BJ (cell line): ENCODE data around the gene PARD3B. TPM values are rescaled to one million over a fixed set of nuclear protein-coding genes. Genes with fewer than 3 reads are reported as not detected.

Experiments used
- CTCF ChIA-PET: fragments of 350-600 bp; formaldehyde crosslinking; extraction: SDS; loops from one replicate; lab custom pipeline; 2021; ENCODE audit warnings: antibody characterized with exemption, inconsistent platforms; lab: Yijun Ruan, JAX
- POLR2A ChIA-PET: fragments of 300-600 bp; sonication (Branson Sonifier 250); formaldehyde crosslinking; extraction: SDS; loops from one replicate; lab custom pipeline; 2021; ENCODE audit warnings: antibody characterized with exemption; lab: Charles Lee
- DNase-seq: peaks from one replicate; pipeline ENCODE4 v3.0.0-alpha.2; 2011; ENCODE audit warnings: low read depth
- H3K27me3 ChIP-seq: 2 replicates; pipeline ENCODE4 v1.6.0; 2011; ENCODE audit warnings: low read length; ENCODE audit not compliant: control insufficient read depth, insufficient read depth
- H3K36me3 ChIP-seq: 2 replicates; pipeline ENCODE4 v1.5.1; 2011; ENCODE audit warnings: low read length; ENCODE audit not compliant: control insufficient read depth, insufficient read depth
- H3K4me3 ChIP-seq: 2 replicates; pipeline ENCODE4 v1.5.1; 2011; ENCODE audit warnings: low read depth, mild to moderate bottlenecking, control low read depth, low read length
- CTCF ChIP-seq: IDR thresholded peaks from 2 replicates; pipeline ENCODE4 v1.5.1; 2011; ENCODE audit warnings: low read depth, mild to moderate bottlenecking, control low read depth, inconsistent platforms, low read length, moderate library complexity; ENCODE audit not compliant: insufficient read depth
- polyA plus RNA-seq: library from polyadenylated mRNA; depleted of rRNA; stranded (reverse); fragments of >200 nt; gene quantifications from 2 replicates; pipeline ENCODE4 v1.2.3, GENCODE V29; 2011

Gene PARD3B
- polyA plus RNA-seq, 1 experiment = 7.1 TPM

GRCh38 chr2:205657579-205657978, 1112.3 kb downstream of the PARD3B start:
- no peak for TF ChIP-seq CTCF
- ChIA-PET CTCF (interaction anchor here (0.7 kb wide), 1 partner anchor 915 kb away, joined by 3 read pairs; no protein-coding TSS in a partner anchor), POLR2A (no interaction called here)
- H3K36me3 ChIP-seq = no peaks in the 10 kb centered on the region
- no peaks in the 10 kb centered on the region for H3K27me3 ChIP-seq
- no peak overlapping the region for H3K4me3 ChIP-seq
- peak; percentile 74 for DNase-seq

GRCh38 chr2:205658068-205658467, 1112.8 kb downstream of the PARD3B start:
- DNase-seq = no peak
- TF ChIP-seq CTCF = no peak
- POLR2A ChIA-PET = no interaction called here
- Histone ChIP-seq H3K4me3 (no peak overlapping the region), H3K27me3 (no peaks in the 10 kb centered on the region), H3K36me3 (no peaks in the 10 kb centered on the region)
- CTCF ChIA-PET = no interaction called here

GRCh38 chr2:205658572-205658971, 1113.3 kb downstream of the PARD3B start:
- no peaks in the 10 kb centered on the region for H3K36me3 ChIP-seq
- no peaks in the 10 kb centered on the region for H3K27me3 ChIP-seq
- DNase-seq = no peak
- no peak overlapping the region for H3K4me3 ChIP-seq
- no peak for TF ChIP-seq CTCF
- CTCF ChIA-PET = no interaction called here
- POLR2A ChIA-PET = no interaction called here

- DNase-seq = no peak
- H3K4me3 ChIP-seq = no peak overlapping the region
- H3K36me3 ChIP-seq = no peaks in the 10 kb centered on the region
- ChIA-PET POLR2A (no interaction called here), CTCF (interaction anchor here (1.1 to 1.7 kb wide), 3 partner anchors 9 to 31 kb away, joined by 4 read pairs; no protein-coding TSS in a partner anchor)
- H3K27me3 ChIP-seq = no peaks in the 10 kb centered on the region
- TF ChIP-seq CTCF = no peak
Observed at GRCh38 chr2:205659922-205660321, 1114.6 kb downstream of the PARD3B start.

GRCh38 chr2:205660521-205661124, 1115.3 kb downstream of the PARD3B start:
- Histone ChIP-seq H3K4me3 (no peak overlapping the region), H3K36me3 (no peaks in the 10 kb centered on the region), H3K27me3 (no peaks in the 10 kb centered on the region)
- ChIA-PET CTCF (interaction anchor here (1.1 to 1.7 kb wide), 3 partner anchors 10 to 31 kb away, joined by 4 read pairs; no protein-coding TSS in a partner anchor), POLR2A (interaction anchor here (0.5 kb wide), 1 partner anchor 499 kb away, joined by 3 read pairs; the partner anchor contains the start of gene EEF1B2)
- DNase-seq = peak; percentile 86
- no peak for TF ChIP-seq CTCF
